Lower leg skin (tissue), 4 donors: ENCODE data around the gene NAPB. TPM values are rescaled to one million over a fixed set of nuclear protein-coding genes. Genes with fewer than 3 reads are reported as not detected.

Experiments
- DNase-seq, 2 donors: peaks; one replicate each; pipeline ENCODE4 v3.0.0-alpha.2; 2019; ENCODE audit warnings: low spot score in 2 of 2
- H3K4me3 ChIP-seq: fragments of 200-600 bp; sonication (generic); 2 replicates; pipeline ENCODE4 v1.5.1; 2017; ENCODE audit warnings: mild to moderate bottlenecking, low read depth; ENCODE audit not compliant: poor library complexity, severe bottlenecking
- CTCF ChIP-seq, 3 donors: fragments of 450-650 bp; IDR thresholded peaks; one replicate each; pipeline ENCODE4 v1.5.1; 2016; ENCODE audit warnings: antibody characterized with exemption in 3 of 3, mild to moderate bottlenecking in 3 of 3, moderate library complexity in 2 of 3
- POLR2A ChIP-seq, 2 donors: fragments of 450-650 bp; IDR thresholded peaks; one replicate each; pipeline ENCODE4 v1.6.1; 2016 to 2017; ENCODE audit warnings: antibody characterized with exemption in 2 of 2, mild to moderate bottlenecking in 1 of 2, moderate library complexity in 1 of 2
- WGBS, 2 donors: methylation state at CpG; one replicate each; pipeline ENCODE4 v1.1.5; 2018; 5-methylcytosine and 5-hydroxymethylcytosine counted together
- intact Hi-C: fragments of 100-400 bp; cut with DNase I; formaldehyde crosslinking; loops from one replicate; pipeline ENCODE4 v1.15.0; 2023; ENCODE audit warnings: low total_unique reads
- total RNA-seq, 4 donors: library from RNA; depleted of rRNA; stranded (reverse); fragments of >200 nt; gene quantifications; one replicate each; pipeline ENCODE4 v1.1.0, GENCODE V29; 2016

NAPB gene
- total RNA-seq, 4 donors from 2014 or later = 7.9 to 12.4 (median 10.5) TPM

DNA sequence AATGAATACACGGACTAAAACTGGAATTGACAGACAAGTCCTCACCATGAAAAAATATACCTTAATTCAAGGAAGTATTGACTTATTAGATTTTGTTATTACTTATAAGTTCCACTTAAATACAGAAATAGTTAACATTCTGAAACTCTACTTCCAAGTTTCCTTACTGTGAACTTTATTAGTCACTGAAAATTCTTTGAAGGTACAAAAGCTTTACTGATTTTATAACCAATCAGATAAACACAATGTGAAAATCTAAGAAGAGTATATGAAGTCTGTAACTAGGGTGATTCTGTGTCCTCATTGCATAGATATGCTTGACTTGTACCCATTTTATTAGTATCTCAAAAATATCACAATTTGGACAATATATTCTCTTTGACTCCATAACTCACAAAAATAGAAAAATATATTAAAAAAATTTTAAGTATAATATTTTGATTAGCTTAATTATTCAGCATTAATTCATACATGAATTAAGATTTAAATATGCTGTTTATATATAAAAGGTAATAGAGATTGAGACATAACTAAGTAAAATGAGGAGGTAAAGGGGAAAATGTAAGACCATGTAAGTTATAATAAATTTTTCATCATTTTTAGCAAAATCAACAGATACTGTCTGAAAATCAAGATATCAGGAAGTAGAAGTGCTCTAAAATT lies 6.6 kb downstream of the NAPB start:
- 74 to 90% methylated on average over 1 of the region's 1 CpG for WGBS, 2 donors
- no peak for TF ChIP-seq CTCF (IDR thresholded peaks at IDR 0.05)
- no peak for TF ChIP-seq POLR2A (IDR thresholded peaks at IDR 0.05)
- DNase-seq = no peak
- intact Hi-C loops = loop anchor here (10.0 kb wide), 1 partner anchor 1630 kb away; no protein-coding TSS in a partner anchor
- no peak overlapping the region for H3K4me3 ChIP-seq

DNA sequence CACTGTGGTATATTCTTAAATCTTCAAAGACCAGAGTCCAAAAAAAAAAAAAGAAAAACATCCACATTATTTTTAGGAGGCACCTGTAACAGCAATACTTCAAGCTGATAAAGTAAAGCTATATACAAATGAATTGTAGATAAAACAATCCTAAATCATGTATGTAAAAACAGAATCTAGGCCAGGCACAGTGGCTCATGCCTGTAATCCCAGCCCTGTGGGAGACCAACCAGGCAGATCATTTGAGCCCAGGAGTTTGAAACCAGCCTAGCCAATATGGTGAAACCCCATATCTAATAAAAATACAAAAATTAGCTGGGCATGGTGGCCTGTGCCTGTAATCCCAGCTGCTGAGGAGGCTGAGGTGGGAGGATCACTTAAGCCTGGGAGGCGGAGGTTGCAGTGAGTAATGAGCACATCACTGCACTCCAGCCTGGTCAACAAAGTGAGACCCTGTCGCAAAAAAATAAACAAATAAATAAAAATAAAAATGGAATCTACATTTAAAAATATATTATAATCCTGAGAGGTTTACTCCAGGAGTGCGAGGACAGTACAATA lies 7.3 kb downstream of the NAPB start:
- WGBS, 2 donors = 77 to 93% methylated on average over 3 of the region's 3 CpGs
- TF ChIP-seq POLR2A (IDR thresholded peaks at IDR 0.05) = no peak
- no peak for TF ChIP-seq CTCF (IDR thresholded peaks at IDR 0.05)
- no peak overlapping the region for H3K4me3 ChIP-seq
- DNase-seq = no peak
- intact Hi-C loops = loop anchor here (10.0 kb wide), 1 partner anchor 1631 kb away; no protein-coding TSS in a partner anchor

GRCh38 chr20:23412026-23412425 lies 9.3 kb downstream of the NAPB start:
- intact Hi-C loops = loop anchor here (10.0 kb wide), 1 partner anchor 1633 kb away; no protein-coding TSS in a partner anchor
- WGBS, 2 donors = 32 to 38% methylated on average over 1 of the region's 1 CpG
- no peak for DNase-seq
- no peak overlapping the region for H3K4me3 ChIP-seq
- no peak for TF ChIP-seq CTCF (IDR thresholded peaks at IDR 0.05)

- H3K4me3 ChIP-seq = no peak overlapping the region
- WGBS, 2 donors = 78 to 85% methylated on average over 3 of the region's 3 CpGs
- DNase-seq = no peak
- TF ChIP-seq CTCF (IDR thresholded peaks at IDR 0.05) (no peak), POLR2A (IDR thresholded peaks at IDR 0.05) (no peak)
- intact Hi-C loops = loop anchor here (10.0 kb wide), 1 partner anchor 1634 kb away; no protein-coding TSS in a partner anchor
These were observed 10.2 kb downstream of the NAPB start for GRCh38 chr20:23410916-23411695.

DNA sequence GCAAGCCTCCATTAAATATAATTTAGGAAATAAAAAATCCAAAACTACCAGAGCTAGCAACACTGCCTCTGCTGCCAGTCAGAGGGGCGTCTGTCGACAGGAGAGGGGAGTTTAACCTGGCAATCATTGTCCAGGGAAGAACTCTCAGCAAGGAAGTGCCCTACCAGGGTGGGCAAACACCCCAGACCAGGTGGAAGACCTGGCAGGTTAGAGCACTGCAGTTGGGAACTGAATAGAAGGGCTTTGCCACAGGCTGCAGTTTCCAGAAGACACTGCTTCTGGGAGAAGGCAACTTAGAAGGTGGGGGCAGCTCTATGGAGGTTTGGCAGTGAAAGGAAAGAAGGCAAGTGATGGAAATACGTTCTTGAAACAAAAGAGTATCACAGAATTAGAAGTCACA lies 11.5 kb downstream of the NAPB start:
- 81 to 88% methylated on average over 3 of the region's 3 CpGs for WGBS, 2 donors
- TF ChIP-seq POLR2A (IDR thresholded peaks at IDR 0.05) = no peak
- TF ChIP-seq CTCF (IDR thresholded peaks at IDR 0.05) = no peak
- DNase-seq = no peak
- no peak overlapping the region for H3K4me3 ChIP-seq
- intact Hi-C loops = loop anchor here (10.0 kb wide), 1 partner anchor 1635 kb away; no protein-coding TSS in a partner anchor
